C4-2B (cell line): ENCODE results near the gene RGS19.

ENCODE experiments used
- CTCF ChIP-seq: fragments of 450-650 bp; conservative IDR thresholded peaks from 2 replicates; pipeline ENCODE4 v1.5.1; 2017; ENCODE audit warnings: mild to moderate bottlenecking
- ZFX ChIP-seq: fragments of 450-650 bp; IDR thresholded peaks from 2 replicates; pipeline ENCODE4 v1.6.1; 2017

DNA sequence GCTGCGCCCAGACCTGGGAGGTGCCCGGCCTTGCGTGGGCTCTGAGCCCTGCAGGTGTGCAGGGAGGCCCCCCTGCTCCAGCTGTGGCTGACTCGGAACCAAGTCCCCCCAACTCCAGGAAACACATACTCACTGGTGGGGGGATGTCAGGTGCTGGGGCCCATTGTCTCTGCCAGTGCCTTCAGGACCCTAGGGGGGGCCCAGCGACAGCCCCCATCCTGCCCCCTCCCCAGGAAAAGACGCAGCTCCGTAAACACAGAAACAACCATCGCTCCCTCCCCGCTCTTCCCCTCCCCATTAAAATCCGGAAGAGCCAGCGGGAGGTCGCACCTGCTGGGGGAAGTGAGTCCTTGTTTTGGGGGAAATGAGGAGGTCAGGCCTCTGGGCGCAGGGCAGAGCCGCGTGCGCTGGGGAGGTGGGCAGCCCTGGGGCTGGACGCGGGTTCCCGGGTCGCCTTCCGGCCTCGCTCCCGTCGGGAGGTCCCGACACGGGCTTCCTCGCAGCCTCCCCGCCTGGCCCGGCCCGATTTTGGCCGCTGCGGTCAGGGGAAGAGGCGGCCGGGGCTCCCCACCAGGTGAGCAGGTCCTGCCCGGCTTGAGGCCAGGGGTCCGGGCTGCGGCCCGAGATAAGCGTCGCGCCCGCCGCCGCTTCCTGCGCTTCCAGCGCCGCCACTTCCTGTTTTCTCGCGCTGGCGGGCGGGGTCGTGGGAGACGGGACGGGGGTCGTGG lies 37.1 kb downstream of the RGS19 start:
- no peak for TF ChIP-seq CTCF
- TF ChIP-seq ZFX = no peak
